ENCODE measurements around the gene CAPNS1. TPM values are rescaled to one million over a fixed set of nuclear protein-coding genes. Genes with fewer than 3 reads are reported as not detected.

The CAPNS1 gene
- total RNA-seq, result 400 and 420 TPM in 2 replicates

- no peaks in the 10 kb centered on the region for H3K9me3 ChIP-seq (ENCODE audit: low read depth, low read length)
- peak; percentile 100 for DNase-seq (ENCODE audit: insufficient read length, low spot score, missing footprints)
- H2AFZ ChIP-seq (ENCODE audit: low read length), result peak within 1 kb of the TSS; percentile 96
- TF ChIP-seq CTCF (IDR thresholded peaks at IDR 0.05; ENCODE audit: extremely low read depth, low read depth, low read length), result no peak
- H3K79me2 ChIP-seq (ENCODE audit: insufficient read depth, low read length), result peaks cover 33% of the 10 kb centered on the region
- peak within 1 kb of the TSS; percentile 93 for H3K27ac ChIP-seq (ENCODE audit: low read depth, low read length)
- peak within 1 kb of the TSS; percentile 98 for H3K4me2 ChIP-seq (ENCODE audit: insufficient read depth, low read length)
- H3K36me3 ChIP-seq (ENCODE audit: insufficient read depth, low read length), result peaks cover 22% of the 10 kb centered on the region
- no peaks in the 10 kb centered on the region for H3K27me3 ChIP-seq (ENCODE audit: insufficient read depth, low read length)
- H4K20me1 ChIP-seq (ENCODE audit: insufficient read depth, low read length), result peaks cover 23% of the 10 kb centered on the region
- peak within 1 kb of the TSS; percentile 100 for H3K4me3 ChIP-seq (ENCODE audit: insufficient read depth, low read length)
- H3K4me1 ChIP-seq (ENCODE audit: insufficient read depth, low read length), result peaks cover 19% of the 10 kb centered on the region
These were observed at the start of gene CAPNS1 for GRCh38 chr19:36139473-36140303. Gene CAPNS1, plus strand, starts transcription at chr19:36140066. Its CDS starts 946 bp downstream, at chr19:36141012.

- no peaks in the 10 kb centered on the region for H3K27me3 ChIP-seq (ENCODE audit: insufficient read depth, low read length)
- no peak overlapping the region for H2AFZ ChIP-seq (ENCODE audit: low read length)
- H3K4me1 ChIP-seq (ENCODE audit: insufficient read depth, low read length), result no peaks in the 10 kb centered on the region
- peak; percentile 64 for DNase-seq (ENCODE audit: insufficient read length, low spot score, missing footprints)
- no peaks in the 10 kb centered on the region for H3K9me3 ChIP-seq (ENCODE audit: low read depth, low read length)
- H3K79me2 ChIP-seq (ENCODE audit: insufficient read depth, low read length), result no peaks in the 10 kb centered on the region
- H3K4me3 ChIP-seq (ENCODE audit: insufficient read depth, low read length), result no peak overlapping the region
- no peak overlapping the region for H3K27ac ChIP-seq (ENCODE audit: low read depth, low read length)
- no peak overlapping the region for H3K4me2 ChIP-seq (ENCODE audit: insufficient read depth, low read length)
- no peak for TF ChIP-seq CTCF (IDR thresholded peaks at IDR 0.05; ENCODE audit: extremely low read depth, low read depth, low read length)
- peaks cover 29% of the 10 kb centered on the region for H3K36me3 ChIP-seq (ENCODE audit: insufficient read depth, low read length)
- no peaks in the 10 kb centered on the region for H4K20me1 ChIP-seq (ENCODE audit: insufficient read depth, low read length)
These were observed 48.8 kb upstream of the CAPNS1 start for GRCh38 chr19:36090910-36091695.

- no peak overlapping the region for H3K27ac ChIP-seq (ENCODE audit: low read depth, low read length)
- no peaks in the 10 kb centered on the region for H3K4me1 ChIP-seq (ENCODE audit: insufficient read depth, low read length)
- peaks cover 30% of the 10 kb centered on the region for H3K36me3 ChIP-seq (ENCODE audit: insufficient read depth, low read length)
- no peak overlapping the region for H2AFZ ChIP-seq (ENCODE audit: low read length)
- H3K27me3 ChIP-seq (ENCODE audit: insufficient read depth, low read length), result no peaks in the 10 kb centered on the region
- no peaks in the 10 kb centered on the region for H4K20me1 ChIP-seq (ENCODE audit: insufficient read depth, low read length)
- H3K4me3 ChIP-seq (ENCODE audit: insufficient read depth, low read length), result no peak overlapping the region
- DNase-seq (ENCODE audit: insufficient read length, low spot score, missing footprints), result no peak
- no peak overlapping the region for H3K4me2 ChIP-seq (ENCODE audit: insufficient read depth, low read length)
- no peak for TF ChIP-seq CTCF (IDR thresholded peaks at IDR 0.05; ENCODE audit: extremely low read depth, low read depth, low read length)
- H3K79me2 ChIP-seq (ENCODE audit: insufficient read depth, low read length), result no peaks in the 10 kb centered on the region
- H3K9me3 ChIP-seq (ENCODE audit: low read depth, low read length), result no peaks in the 10 kb centered on the region
These were observed 47.3 kb upstream of the CAPNS1 start for GRCh38 chr19:36092566-36092965.

Measured in osteoblast (primary cell).